Choroid plexus epithelial cell (primary cell): ENCODE data around the gene RNF19B.

Experiments
- DNase-seq: peaks from one replicate; pipeline ENCODE4 v3.0.0-alpha.2; 2010; ENCODE audit warnings: low read depth
- H3K4me3 ChIP-seq: 2 replicates; pipeline ENCODE4 v1.5.1; 2011; ENCODE audit warnings: low read depth, mild to moderate bottlenecking, control low read depth, low read length, moderate library complexity
- TF ChIP-seq, protein P1 (sequence below): conservative IDR thresholded peaks from 2 replicates; pipeline ENCODE4 v1.5.1; 2011; ENCODE audit warnings: low read depth, mild to moderate bottlenecking, control low read depth, inconsistent platforms, low read length, moderate library complexity

Gene RNF19B

DNA sequence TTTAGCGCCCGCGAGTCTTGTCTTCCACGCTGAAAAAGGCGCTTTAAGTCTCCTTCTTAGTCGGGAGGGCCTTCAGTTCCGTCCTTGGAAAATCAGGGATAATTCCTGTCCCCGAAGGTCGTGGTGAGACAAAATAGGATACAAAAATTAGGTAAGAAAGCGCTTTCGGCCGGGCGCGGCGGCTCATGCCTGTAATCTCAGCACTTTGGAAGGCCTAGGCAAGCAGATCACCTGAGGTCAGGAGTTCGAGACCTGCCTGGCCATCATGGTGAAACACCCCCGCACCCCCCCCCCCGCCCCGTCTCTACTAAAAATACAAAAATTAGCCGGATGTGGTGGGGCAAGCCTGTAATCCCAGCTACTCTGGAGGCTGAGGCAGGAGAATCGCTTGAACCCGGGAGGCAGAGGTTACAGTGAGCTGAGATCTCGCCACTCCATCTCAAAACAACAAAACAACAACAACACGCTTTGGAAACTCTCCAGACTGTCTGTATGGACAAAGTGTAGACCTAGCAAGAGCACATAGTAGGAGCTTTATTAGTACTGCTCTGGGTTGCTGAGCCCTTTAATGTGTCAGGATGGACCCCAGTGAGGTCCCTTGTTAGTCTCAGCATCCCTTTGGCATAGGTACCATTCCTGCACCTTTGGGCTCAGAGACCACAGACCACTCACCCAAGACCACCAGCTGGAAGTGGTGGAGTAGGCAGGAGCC lies 62.6 kb downstream of the RNF19B start:
- H3K4me3 ChIP-seq, result peak overlapping the region; percentile 61

DNA sequence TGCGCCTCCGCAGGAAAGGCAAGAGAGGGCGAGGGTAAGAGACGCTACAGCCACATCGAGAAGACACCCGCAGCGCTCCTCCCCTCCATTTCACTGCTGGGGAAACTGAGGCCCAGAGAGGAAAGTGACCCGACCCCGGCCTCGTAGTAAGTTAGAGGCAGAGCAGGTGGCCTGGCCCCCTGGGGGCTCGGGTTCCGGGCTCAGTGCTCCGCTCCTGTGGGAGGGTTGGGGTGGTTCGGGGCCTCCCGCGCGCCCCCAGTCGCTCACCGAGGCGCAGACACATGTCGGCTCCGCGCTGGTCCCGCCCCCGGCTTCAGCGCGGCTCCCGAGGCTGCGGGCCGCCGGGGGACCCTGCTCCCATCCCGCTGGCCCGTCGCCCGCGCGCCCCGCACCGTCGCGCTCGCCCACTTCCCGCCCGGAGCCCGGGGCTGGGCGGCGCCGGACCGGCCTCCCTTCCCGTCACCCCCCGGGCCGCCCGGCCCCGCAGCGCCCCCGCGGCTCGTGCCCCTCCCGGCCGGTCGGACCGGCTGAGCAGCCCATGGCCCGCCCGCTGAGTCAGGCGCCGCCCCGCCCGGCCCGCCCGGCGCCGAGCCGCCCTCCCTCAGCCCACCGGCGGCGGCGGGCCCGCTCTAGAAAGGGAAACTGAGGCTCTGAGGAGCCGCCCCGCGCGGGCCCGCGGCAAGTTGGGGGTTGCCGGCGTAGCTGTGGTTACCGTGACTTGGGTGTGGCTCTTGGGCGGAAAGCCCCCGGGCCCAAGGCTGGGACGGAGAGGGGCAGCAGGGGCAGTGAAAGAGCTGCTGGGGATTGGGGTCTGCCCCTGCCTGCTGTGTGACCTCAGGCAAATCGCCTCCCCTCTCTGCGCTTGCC lies 63.4 kb downstream of the RNF19B start, which contains the start of gene TMEM54:
Gene TMEM54, minus strand, starts transcription at position 434 of the 867 bp plus-strand sequence. Its CDS starts 151 bp downstream, at position 283.
- peak within 1 kb of the TSS; percentile 61 for H3K4me3 ChIP-seq
- TF ChIP-seq, protein P1, sequence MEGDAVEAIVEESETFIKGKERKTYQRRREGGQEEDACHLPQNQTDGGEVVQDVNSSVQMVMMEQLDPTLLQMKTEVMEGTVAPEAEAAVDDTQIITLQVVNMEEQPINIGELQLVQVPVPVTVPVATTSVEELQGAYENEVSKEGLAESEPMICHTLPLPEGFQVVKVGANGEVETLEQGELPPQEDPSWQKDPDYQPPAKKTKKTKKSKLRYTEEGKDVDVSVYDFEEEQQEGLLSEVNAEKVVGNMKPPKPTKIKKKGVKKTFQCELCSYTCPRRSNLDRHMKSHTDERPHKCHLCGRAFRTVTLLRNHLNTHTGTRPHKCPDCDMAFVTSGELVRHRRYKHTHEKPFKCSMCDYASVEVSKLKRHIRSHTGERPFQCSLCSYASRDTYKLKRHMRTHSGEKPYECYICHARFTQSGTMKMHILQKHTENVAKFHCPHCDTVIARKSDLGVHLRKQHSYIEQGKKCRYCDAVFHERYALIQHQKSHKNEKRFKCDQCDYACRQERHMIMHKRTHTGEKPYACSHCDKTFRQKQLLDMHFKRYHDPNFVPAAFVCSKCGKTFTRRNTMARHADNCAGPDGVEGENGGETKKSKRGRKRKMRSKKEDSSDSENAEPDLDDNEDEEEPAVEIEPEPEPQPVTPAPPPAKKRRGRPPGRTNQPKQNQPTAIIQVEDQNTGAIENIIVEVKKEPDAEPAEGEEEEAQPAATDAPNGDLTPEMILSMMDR, result no peak
- no peak for DNase-seq

More for the DNA sequence above, 62.6 kb downstream of the RNF19B start:
- TF ChIP-seq, protein P1, result no peak
- DNase-seq, result no peak

- TF ChIP-seq, protein P1, result no peak
- H3K4me3 ChIP-seq, result peak overlapping the region; percentile 61
- no peak for DNase-seq
Observed at GRCh38 chr1:32900371-32900955, 64.1 kb downstream of the RNF19B start.

DNA sequence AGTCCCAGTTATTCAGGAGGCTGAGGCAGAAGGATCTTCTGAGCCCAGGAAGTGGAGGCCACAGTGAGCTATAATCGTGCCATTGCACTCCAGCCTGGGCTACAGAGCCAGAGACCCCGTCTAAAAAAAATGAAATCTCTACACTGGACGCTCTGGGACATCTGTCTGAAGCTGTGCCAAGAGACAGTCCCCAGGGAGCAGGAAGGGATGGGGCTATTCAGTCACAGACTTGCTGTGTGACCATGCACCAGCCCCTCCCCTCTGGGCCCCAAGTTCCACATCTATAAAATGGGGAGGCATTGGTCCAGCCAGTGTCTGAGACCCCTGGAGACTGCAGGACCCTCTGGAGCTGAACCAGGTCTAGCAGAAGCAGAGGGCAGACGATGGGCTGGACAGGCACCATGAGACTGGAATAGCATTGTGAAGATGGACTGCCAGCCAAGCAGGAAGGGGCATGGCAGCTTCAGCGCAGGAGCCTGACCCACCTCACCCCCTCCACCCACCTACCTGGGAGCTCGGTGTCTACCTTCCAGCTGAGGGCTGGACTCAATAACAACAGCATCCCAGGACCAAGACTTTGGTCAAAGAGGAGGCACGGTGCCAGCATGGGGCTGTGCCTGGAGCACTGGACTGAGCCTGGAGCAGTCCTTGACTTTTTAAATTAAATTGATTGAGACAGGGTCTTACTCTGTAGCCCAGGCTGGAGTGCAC lies 64.9 kb downstream of the RNF19B start:
- TF ChIP-seq, protein P1, result no peak
- H3K4me3 ChIP-seq, result no peak overlapping the region
- no peak for DNase-seq

GRCh38 chr1:32898958-32899357 lies 65.7 kb downstream of the RNF19B start:
- H3K4me3 ChIP-seq, result no peak overlapping the region
- TF ChIP-seq, protein P1, result no peak
- DNase-seq, result no peak

DNA sequence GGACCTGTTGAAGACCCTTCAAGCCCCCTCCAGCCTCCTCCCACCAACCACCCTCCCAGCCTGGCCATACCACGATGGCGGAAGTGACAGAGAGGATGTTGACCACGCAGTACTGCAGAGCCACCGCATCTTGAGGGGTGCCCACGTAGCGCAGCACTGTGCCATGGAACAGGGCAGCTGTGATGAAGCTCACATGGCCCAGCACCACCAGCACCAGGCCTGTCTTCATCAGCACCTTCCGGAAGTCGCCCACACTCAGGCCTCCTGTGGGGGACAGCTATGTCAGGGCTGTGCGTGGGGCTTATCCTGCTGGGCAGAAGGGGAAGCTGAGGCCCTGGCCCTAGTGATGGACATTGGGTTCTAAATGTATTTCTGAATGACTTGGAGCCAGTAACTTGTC lies 66.6 kb downstream of the RNF19B start:
- H3K4me3 ChIP-seq, result no peak overlapping the region
- TF ChIP-seq, protein P1, result no peak
- no peak for DNase-seq
